Measurements from ENCODE around the gene SEMA3D. TPM values are rescaled to one million over a fixed set of nuclear protein-coding genes. Genes with fewer than 3 reads are reported as not detected.

Gene SEMA3D
- total RNA-seq, result 0.59 and 0.72 TPM in 2 replicates

DNA sequence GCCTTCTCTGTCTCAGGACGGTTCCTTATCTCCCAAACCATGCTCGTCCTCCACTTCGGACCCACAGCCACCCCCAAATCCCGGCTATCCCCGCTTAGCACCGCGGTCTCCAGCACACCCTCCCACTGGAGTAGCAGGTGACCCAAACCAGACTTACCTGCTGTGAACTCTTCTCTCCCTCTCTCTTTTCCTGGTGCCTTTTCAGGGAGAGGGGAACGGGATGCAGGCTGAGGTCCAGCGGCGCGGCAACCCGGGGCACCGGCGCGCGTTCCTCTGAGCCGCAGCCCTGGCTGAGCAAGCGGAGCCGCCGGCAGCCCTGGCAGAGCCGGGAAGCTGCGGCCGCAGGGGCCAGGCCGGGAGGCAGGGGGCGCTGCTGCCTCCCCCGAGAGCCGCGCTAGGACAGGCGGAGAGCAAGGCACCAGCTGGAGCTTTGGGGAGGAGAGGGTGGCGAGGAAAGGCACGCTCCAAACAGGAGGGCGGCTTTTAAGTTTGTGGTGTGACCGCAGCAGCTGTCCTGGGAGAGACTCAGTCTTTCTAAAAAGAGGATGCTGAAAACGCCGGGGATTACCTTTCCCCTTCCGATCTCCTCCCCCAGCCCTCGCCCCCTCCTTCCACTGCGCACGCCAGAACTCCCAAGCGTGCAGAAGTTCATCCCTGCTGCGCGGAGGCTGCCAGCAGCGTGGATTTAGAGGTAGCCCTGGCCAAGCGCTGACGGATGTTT is at the start of gene SEMA3D:
Gene SEMA3D, minus strand, starts transcription at position 536 of the 721 bp plus-strand sequence. CDS start 65,165 bp downstream, outside the sequence.
- H3K4me3 ChIP-seq (ENCODE audit: insufficient read depth, low read length), result peak within 1 kb of the TSS; percentile 67
- no peaks in the 10 kb centered on the region for H3K36me3 ChIP-seq (ENCODE audit: insufficient read depth, low read length)
- no peaks in the 10 kb centered on the region for H3K79me2 ChIP-seq (ENCODE audit: insufficient read depth, low read length)
- no peak within 1 kb of the TSS for H3K27ac ChIP-seq (ENCODE audit: low read depth, low read length)
- H3K4me1 ChIP-seq (ENCODE audit: insufficient read depth, low read length), result peaks cover 5% of the 10 kb centered on the region
- peak within 1 kb of the TSS; percentile 90 for H3K4me2 ChIP-seq (ENCODE audit: insufficient read depth, low read length)
- TF ChIP-seq, protein P1, sequence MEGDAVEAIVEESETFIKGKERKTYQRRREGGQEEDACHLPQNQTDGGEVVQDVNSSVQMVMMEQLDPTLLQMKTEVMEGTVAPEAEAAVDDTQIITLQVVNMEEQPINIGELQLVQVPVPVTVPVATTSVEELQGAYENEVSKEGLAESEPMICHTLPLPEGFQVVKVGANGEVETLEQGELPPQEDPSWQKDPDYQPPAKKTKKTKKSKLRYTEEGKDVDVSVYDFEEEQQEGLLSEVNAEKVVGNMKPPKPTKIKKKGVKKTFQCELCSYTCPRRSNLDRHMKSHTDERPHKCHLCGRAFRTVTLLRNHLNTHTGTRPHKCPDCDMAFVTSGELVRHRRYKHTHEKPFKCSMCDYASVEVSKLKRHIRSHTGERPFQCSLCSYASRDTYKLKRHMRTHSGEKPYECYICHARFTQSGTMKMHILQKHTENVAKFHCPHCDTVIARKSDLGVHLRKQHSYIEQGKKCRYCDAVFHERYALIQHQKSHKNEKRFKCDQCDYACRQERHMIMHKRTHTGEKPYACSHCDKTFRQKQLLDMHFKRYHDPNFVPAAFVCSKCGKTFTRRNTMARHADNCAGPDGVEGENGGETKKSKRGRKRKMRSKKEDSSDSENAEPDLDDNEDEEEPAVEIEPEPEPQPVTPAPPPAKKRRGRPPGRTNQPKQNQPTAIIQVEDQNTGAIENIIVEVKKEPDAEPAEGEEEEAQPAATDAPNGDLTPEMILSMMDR (IDR thresholded peaks at IDR 0.05; ENCODE audit: extremely low read depth, low read depth, low read length), result peak; percentile 64
- no peaks in the 10 kb centered on the region for H3K9me3 ChIP-seq (ENCODE audit: low read depth, low read length)
- peak within 1 kb of the TSS; percentile 83 for H2AFZ ChIP-seq (ENCODE audit: low read length)
- peaks cover 49% of the 10 kb centered on the region for H3K27me3 ChIP-seq (ENCODE audit: insufficient read depth, low read length)
- peak; percentile 93 for DNase-seq (ENCODE audit: insufficient read length, low spot score, missing footprints)
- no peaks in the 10 kb centered on the region for H4K20me1 ChIP-seq (ENCODE audit: insufficient read depth, low read length)

DNA sequence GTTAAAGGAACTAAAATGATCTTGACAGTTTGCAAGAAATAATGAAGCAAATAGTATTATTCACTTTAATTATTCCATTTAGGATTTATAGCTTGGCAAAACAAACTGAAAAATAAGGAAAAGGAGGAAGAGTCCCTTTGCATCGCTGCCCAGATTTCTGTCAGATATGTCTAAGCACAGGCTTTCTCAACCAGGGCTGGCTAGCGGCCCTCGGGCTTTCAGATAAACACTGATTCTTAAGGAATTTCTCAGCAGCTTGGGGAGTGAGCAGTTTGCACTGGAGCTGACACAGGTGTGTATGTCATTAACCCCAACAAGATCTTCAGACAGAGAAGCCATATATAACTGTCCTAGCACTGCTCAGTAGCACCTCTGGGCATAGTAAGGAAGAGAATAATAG is 47.9 kb upstream of the SEMA3D start:
- no peak overlapping the region for H3K4me2 ChIP-seq (ENCODE audit: insufficient read depth, low read length)
- DNase-seq (ENCODE audit: insufficient read length, low spot score, missing footprints), result no peak
- H3K27ac ChIP-seq (ENCODE audit: low read depth, low read length), result no peak overlapping the region
- H3K4me3 ChIP-seq (ENCODE audit: insufficient read depth, low read length), result no peak overlapping the region
- TF ChIP-seq, protein P1 (IDR thresholded peaks at IDR 0.05; ENCODE audit: extremely low read depth, low read depth, low read length), result no peak
- H3K27me3 ChIP-seq (ENCODE audit: insufficient read depth, low read length), result no peaks in the 10 kb centered on the region
- H3K4me1 ChIP-seq (ENCODE audit: insufficient read depth, low read length), result no peaks in the 10 kb centered on the region
- H2AFZ ChIP-seq (ENCODE audit: low read length), result no peak overlapping the region
- no peaks in the 10 kb centered on the region for H3K36me3 ChIP-seq (ENCODE audit: insufficient read depth, low read length)
- H3K79me2 ChIP-seq (ENCODE audit: insufficient read depth, low read length), result no peaks in the 10 kb centered on the region
- H3K9me3 ChIP-seq (ENCODE audit: low read depth, low read length), result no peaks in the 10 kb centered on the region
- no peaks in the 10 kb centered on the region for H4K20me1 ChIP-seq (ENCODE audit: insufficient read depth, low read length)

DNA sequence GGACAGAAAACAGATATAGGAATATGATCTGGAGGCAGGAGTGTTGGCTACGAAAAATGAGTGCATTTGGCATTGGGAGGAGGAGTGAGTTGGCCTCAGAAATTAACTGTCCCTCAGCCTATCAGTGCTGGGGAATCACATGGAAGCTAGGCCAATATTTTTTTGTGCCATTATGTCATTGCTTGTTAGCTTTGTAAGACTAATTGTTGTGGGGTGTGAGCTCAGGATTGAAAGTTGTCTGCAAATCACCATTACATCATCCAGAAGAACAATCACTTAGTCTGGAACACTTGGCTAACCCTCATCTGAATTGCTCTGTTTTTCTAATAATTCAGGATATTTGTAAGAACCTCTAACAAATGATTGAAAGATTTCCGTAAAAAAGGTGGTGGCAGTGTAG is 45.2 kb upstream of the SEMA3D start:
- Histone ChIP-seq H2AFZ (ENCODE audit: low read length) (no peak overlapping the region), H3K4me3 (ENCODE audit: insufficient read depth, low read length) (no peak overlapping the region), H3K27me3 (ENCODE audit: insufficient read depth, low read length) (no peaks in the 10 kb centered on the region), H3K4me1 (ENCODE audit: insufficient read depth, low read length) (no peaks in the 10 kb centered on the region), H3K27ac (ENCODE audit: low read depth, low read length) (no peak overlapping the region), H3K36me3 (ENCODE audit: insufficient read depth, low read length) (no peaks in the 10 kb centered on the region), H4K20me1 (ENCODE audit: insufficient read depth, low read length) (no peaks in the 10 kb centered on the region), H3K79me2 (ENCODE audit: insufficient read depth, low read length) (no peaks in the 10 kb centered on the region), H3K4me2 (ENCODE audit: insufficient read depth, low read length) (no peak overlapping the region), H3K9me3 (ENCODE audit: low read depth, low read length) (no peaks in the 10 kb centered on the region)
- DNase-seq (ENCODE audit: insufficient read length, low spot score, missing footprints), result no peak
- TF ChIP-seq, protein P1 (IDR thresholded peaks at IDR 0.05; ENCODE audit: extremely low read depth, low read depth, low read length), result no peak

GRCh38 chr7:85230623-85231022 is 43.8 kb upstream of the SEMA3D start:
- no peaks in the 10 kb centered on the region for H3K27me3 ChIP-seq (ENCODE audit: insufficient read depth, low read length)
- no peaks in the 10 kb centered on the region for H3K79me2 ChIP-seq (ENCODE audit: insufficient read depth, low read length)
- H3K4me1 ChIP-seq (ENCODE audit: insufficient read depth, low read length), result no peaks in the 10 kb centered on the region
- no peak overlapping the region for H3K27ac ChIP-seq (ENCODE audit: low read depth, low read length)
- H3K36me3 ChIP-seq (ENCODE audit: insufficient read depth, low read length), result no peaks in the 10 kb centered on the region
- no peak overlapping the region for H3K4me2 ChIP-seq (ENCODE audit: insufficient read depth, low read length)
- no peak overlapping the region for H3K4me3 ChIP-seq (ENCODE audit: insufficient read depth, low read length)
- DNase-seq (ENCODE audit: insufficient read length, low spot score, missing footprints), result no peak
- H4K20me1 ChIP-seq (ENCODE audit: insufficient read depth, low read length), result no peaks in the 10 kb centered on the region
- no peak overlapping the region for H2AFZ ChIP-seq (ENCODE audit: low read length)
- H3K9me3 ChIP-seq (ENCODE audit: low read depth, low read length), result no peaks in the 10 kb centered on the region
- TF ChIP-seq, protein P1 (IDR thresholded peaks at IDR 0.05; ENCODE audit: extremely low read depth, low read depth, low read length), result no peak
